Measurements from ENCODE around the gene CTSH.

CTSH gene

GRCh38 chr15:78944669-78945407 is at the start of gene CTSH:
TSS of gene CTSH (minus strand) at chr15:78945046. CDS start at chr15:78944981, 65 bp downstream.
- H3K9ac ChIP-seq (ENCODE audit: low read length in 5 of 5) = peak within 1 kb of the TSS; percentile 16 to 74 (median 57)
- no peaks in the 10 kb centered on the region for H3K9me3 ChIP-seq (ENCODE audit: control insufficient read depth in 5 of 5, low read length in 5 of 5)
- H3K36me3 ChIP-seq (ENCODE audit: control insufficient read depth in 5 of 5, insufficient read depth in 5 of 5, low read length in 5 of 5) = no peaks in the 10 kb centered on the region
- H3K27ac ChIP-seq (ENCODE audit: low read depth, low read length) = no peak within 1 kb of the TSS
- H3K27me3 ChIP-seq (ENCODE audit: control insufficient read depth in 5 of 5, insufficient read depth in 4 of 5, low read length in 5 of 5) = peaks cover 0 to 3% (median 0%) of the 10 kb centered on the region in 5 donors
- peaks cover 1 to 25% (median 17%) of the 10 kb centered on the region in 5 donors for H3K4me1 ChIP-seq (ENCODE audit: control insufficient read depth in 5 of 5, insufficient read depth in 5 of 5, low read length in 5 of 5)
- peak within 1 kb of the TSS; percentile 61 to 78 (median 73) for H3K4me3 ChIP-seq (ENCODE audit: low read depth in 1 of 5, low read length in 5 of 5)

DNA sequence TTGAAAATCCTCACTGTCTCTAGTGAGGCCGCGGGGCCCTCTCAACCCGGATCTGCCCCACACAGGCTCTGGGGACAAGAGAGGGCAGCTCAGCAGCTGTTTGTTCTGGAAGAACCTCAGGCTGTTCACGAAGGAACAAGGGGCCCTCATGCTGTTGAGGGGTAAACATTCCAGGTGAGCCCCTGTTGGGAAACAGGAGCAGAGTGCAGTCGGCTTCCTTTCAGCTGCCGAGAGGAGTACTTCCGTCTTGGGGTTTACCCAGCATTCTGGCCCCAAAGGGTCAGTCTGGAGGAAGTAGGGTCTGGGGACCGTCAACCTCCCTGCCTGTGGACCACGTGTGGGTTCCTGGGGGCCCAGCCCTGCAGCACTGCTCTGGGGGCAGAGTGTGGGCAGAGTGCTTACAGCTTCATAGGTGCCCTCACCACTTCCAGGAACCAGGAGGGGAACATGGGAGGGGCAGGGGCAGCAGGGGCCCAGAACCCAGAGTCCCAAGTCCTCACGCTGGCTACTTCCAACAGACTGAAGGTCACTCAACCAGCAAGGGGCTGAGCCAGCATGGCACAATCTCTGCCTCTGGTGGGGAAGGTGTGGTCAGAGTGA is 49.2 kb upstream of the CTSH start:
- Histone ChIP-seq H3K4me3 (ENCODE audit: low read depth in 1 of 5, low read length in 5 of 5) (no peak overlapping the region), H3K9ac (ENCODE audit: low read length in 5 of 5) (no peak overlapping the region), H3K27ac (ENCODE audit: low read depth, low read length) (no peak overlapping the region), H3K27me3 (ENCODE audit: control insufficient read depth in 5 of 5, insufficient read depth in 4 of 5, low read length in 5 of 5) (peaks cover 0 to 13% (median 0%) of the 10 kb centered on the region in 5 donors), H3K9me3 (ENCODE audit: control insufficient read depth in 5 of 5, low read length in 5 of 5) (no peaks in the 10 kb centered on the region), H3K4me1 (ENCODE audit: control insufficient read depth in 5 of 5, insufficient read depth in 5 of 5, low read length in 5 of 5) (peaks cover 2 to 33% (median 9%) of the 10 kb centered on the region in 5 donors), H3K36me3 (ENCODE audit: control insufficient read depth in 5 of 5, insufficient read depth in 5 of 5, low read length in 5 of 5) (no peaks in the 10 kb centered on the region)

- Histone ChIP-seq H3K9ac (ENCODE audit: low read length in 5 of 5) (no peak overlapping the region), H3K4me1 (ENCODE audit: control insufficient read depth in 5 of 5, insufficient read depth in 5 of 5, low read length in 5 of 5) (peaks cover 3 to 38% (median 12%) of the 10 kb centered on the region in 5 donors), H3K36me3 (ENCODE audit: control insufficient read depth in 5 of 5, insufficient read depth in 5 of 5, low read length in 5 of 5) (no peaks in the 10 kb centered on the region), H3K27me3 (ENCODE audit: control insufficient read depth in 5 of 5, insufficient read depth in 4 of 5, low read length in 5 of 5) (peaks cover 0 to 13% (median 0%) of the 10 kb centered on the region in 5 donors), H3K27ac (ENCODE audit: low read depth, low read length) (no peak overlapping the region), H3K4me3 (ENCODE audit: low read depth in 1 of 5, low read length in 5 of 5) (no peak overlapping the region), H3K9me3 (ENCODE audit: control insufficient read depth in 5 of 5, low read length in 5 of 5) (no peaks in the 10 kb centered on the region)
These were observed 48.5 kb upstream of the CTSH start for GRCh38 chr15:78993257-78993930.

DNA sequence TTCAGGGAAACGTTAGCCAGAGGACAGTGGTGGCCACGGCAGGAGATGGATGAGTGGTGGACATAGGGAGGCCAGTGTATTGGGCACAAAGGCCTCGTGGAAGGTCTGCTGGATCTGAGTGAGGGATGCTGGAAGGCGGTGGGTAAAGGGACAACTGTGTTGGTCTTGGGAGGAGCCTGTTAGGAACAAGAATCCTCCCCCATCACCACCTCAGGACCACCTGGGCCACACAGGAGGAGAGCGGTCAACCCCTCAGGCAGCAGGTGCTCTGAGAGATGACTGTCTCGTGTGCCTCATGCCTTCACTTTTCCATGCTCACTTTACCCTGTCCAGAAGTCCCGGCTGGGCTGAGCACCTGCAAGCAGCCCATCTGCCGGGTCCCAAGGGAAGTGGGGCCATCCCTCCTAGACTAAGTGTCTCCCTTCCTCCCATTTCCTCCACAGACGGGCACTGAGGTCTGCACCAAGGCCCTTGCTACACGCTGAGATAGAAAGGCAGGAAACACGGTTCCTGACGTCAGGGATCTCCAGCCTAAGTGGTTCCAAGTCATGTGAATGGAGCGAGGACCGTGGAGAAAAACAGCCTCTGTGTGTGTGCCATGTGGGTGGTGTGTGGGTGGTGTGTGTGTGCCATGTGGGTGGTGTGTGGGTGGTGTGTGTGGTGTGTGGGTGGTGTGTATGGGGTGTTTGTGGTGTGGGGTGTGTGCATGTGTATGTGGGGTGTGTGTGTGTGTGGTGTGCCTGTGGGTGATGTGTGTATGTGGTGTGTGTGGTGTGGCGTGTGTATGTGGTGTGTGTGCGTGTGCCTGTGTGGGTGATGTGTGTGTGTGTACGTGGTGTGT is 47.8 kb upstream of the CTSH start:
- H3K4me1 ChIP-seq (ENCODE audit: control insufficient read depth in 5 of 5, insufficient read depth in 5 of 5, low read length in 5 of 5) = peaks cover 3 to 44% (median 12%) of the 10 kb centered on the region in 5 donors
- H3K4me3 ChIP-seq (ENCODE audit: low read depth in 1 of 5, low read length in 5 of 5) = no peak overlapping the region
- no peaks in the 10 kb centered on the region for H3K36me3 ChIP-seq (ENCODE audit: control insufficient read depth in 5 of 5, insufficient read depth in 5 of 5, low read length in 5 of 5)
- no peaks in the 10 kb centered on the region for H3K9me3 ChIP-seq (ENCODE audit: control insufficient read depth in 5 of 5, low read length in 5 of 5)
- H3K27ac ChIP-seq (ENCODE audit: low read depth, low read length) = no peak overlapping the region
- H3K9ac ChIP-seq (ENCODE audit: low read length in 5 of 5) = no peak overlapping the region
- peaks cover 0 to 13% (median 0%) of the 10 kb centered on the region in 5 donors for H3K27me3 ChIP-seq (ENCODE audit: control insufficient read depth in 5 of 5, insufficient read depth in 4 of 5, low read length in 5 of 5)

DNA sequence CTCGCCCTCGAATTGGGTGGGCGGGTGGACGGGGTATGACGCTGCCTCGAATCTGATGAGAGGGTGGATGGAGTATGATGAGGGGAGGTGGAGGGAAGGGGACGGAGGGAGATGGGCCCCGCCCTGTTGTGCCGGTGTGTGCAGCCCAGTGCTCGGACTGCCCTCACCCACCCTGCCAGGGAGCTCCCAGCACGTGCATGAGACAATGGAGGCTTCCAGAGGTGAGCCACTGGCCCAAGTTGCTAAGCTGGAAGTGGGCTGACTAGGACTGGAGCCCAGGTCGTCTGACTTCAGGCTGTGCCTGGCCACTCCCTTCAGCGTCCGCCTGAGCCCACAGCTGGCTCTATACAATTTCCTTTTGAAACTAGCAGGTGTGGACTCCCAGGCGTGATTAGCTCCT is 47.0 kb upstream of the CTSH start:
- Histone ChIP-seq H3K4me1 (ENCODE audit: control insufficient read depth in 5 of 5, insufficient read depth in 5 of 5, low read length in 5 of 5) (peaks cover 3 to 44% (median 12%) of the 10 kb centered on the region in 5 donors), H3K27ac (ENCODE audit: low read depth, low read length) (no peak overlapping the region), H3K36me3 (ENCODE audit: control insufficient read depth in 5 of 5, insufficient read depth in 5 of 5, low read length in 5 of 5) (no peaks in the 10 kb centered on the region), H3K9me3 (ENCODE audit: control insufficient read depth in 5 of 5, low read length in 5 of 5) (no peaks in the 10 kb centered on the region), H3K9ac (ENCODE audit: low read length in 5 of 5) (no peak overlapping the region), H3K4me3 (ENCODE audit: low read depth in 1 of 5, low read length in 5 of 5) (no peak overlapping the region), H3K27me3 (ENCODE audit: control insufficient read depth in 5 of 5, insufficient read depth in 4 of 5, low read length in 5 of 5) (peaks cover 0 to 13% (median 0%) of the 10 kb centered on the region in 5 donors)

DNA sequence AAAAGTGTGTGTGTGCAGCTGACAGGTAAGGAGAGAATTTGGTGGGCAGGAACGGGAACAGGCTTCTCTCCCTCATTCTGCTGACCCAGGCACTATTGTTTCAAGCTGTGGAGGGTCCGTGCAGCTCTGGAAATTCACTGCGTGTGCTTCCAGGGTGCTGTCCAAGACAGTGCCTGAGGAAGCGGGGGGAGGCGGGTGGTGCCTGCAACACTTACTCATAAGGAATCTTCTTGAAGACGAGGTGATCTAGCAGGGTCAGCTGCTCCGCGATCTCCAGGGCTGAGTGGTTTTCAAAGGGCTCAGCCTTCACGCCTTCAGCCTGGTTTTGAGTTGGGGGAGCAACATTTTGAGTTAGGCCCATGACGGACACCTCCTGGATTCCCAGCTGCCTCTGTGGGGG is 46.6 kb upstream of the CTSH start:
- H3K9me3 ChIP-seq (ENCODE audit: control insufficient read depth in 5 of 5, low read length in 5 of 5) = no peaks in the 10 kb centered on the region
- no peak overlapping the region for H3K4me3 ChIP-seq (ENCODE audit: low read depth in 1 of 5, low read length in 5 of 5)
- no peak overlapping the region for H3K27ac ChIP-seq (ENCODE audit: low read depth, low read length)
- H3K27me3 ChIP-seq (ENCODE audit: control insufficient read depth in 5 of 5, insufficient read depth in 4 of 5, low read length in 5 of 5) = peaks cover 0 to 13% (median 0%) of the 10 kb centered on the region in 5 donors
- no peaks in the 10 kb centered on the region for H3K36me3 ChIP-seq (ENCODE audit: control insufficient read depth in 5 of 5, insufficient read depth in 5 of 5, low read length in 5 of 5)
- peaks cover 3 to 44% (median 12%) of the 10 kb centered on the region in 5 donors for H3K4me1 ChIP-seq (ENCODE audit: control insufficient read depth in 5 of 5, insufficient read depth in 5 of 5, low read length in 5 of 5)
- no peak overlapping the region for H3K9ac ChIP-seq (ENCODE audit: low read length in 5 of 5)

- Histone ChIP-seq H3K9me3 (ENCODE audit: control insufficient read depth in 5 of 5, low read length in 5 of 5) (no peaks in the 10 kb centered on the region), H3K4me1 (ENCODE audit: control insufficient read depth in 5 of 5, insufficient read depth in 5 of 5, low read length in 5 of 5) (peaks cover 3 to 40% (median 12%) of the 10 kb centered on the region in 5 donors), H3K9ac (ENCODE audit: low read length in 5 of 5) (no peak overlapping the region), H3K27ac (ENCODE audit: low read depth, low read length) (no peak overlapping the region), H3K36me3 (ENCODE audit: control insufficient read depth in 5 of 5, insufficient read depth in 5 of 5, low read length in 5 of 5) (no peaks in the 10 kb centered on the region), H3K27me3 (ENCODE audit: control insufficient read depth in 5 of 5, insufficient read depth in 4 of 5, low read length in 5 of 5) (peaks cover 0 to 13% (median 0%) of the 10 kb centered on the region in 5 donors), H3K4me3 (ENCODE audit: low read depth in 1 of 5, low read length in 5 of 5) (no peak overlapping the region)
These were observed 45.4 kb upstream of the CTSH start for GRCh38 chr15:78990278-78990677.

DNA sequence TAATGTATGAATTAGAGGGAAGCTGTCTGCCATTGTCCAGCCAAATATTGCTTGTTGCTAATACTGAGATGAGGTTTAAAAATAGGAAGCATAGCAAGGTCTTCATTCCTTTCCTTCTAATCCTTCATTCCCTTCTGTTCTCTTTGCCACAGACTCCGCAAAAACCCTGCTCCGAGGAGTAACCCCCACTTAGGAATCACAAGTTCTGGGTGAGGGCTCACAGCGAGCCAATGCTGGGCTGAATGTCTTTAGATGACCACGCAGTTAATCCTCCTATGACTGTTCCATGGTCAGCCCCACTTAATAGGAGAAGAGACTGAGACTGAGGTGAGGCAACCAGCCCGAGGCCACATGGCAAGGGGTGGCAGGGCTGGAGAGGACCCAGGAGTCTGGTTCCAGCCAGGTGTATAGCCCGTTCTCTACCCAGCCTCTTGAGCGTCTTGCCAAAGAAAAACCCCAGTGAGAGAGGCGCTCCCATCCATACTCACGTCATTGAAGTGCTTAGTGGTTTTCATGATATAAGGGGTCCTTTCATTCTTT is 44.9 kb upstream of the CTSH start:
- Histone ChIP-seq H3K9me3 (ENCODE audit: control insufficient read depth in 5 of 5, low read length in 5 of 5) (no peaks in the 10 kb centered on the region), H3K27me3 (ENCODE audit: control insufficient read depth in 5 of 5, insufficient read depth in 4 of 5, low read length in 5 of 5) (peaks cover 0 to 13% (median 0%) of the 10 kb centered on the region in 5 donors), H3K4me3 (ENCODE audit: low read depth in 1 of 5, low read length in 5 of 5) (no peak overlapping the region), H3K36me3 (ENCODE audit: control insufficient read depth in 5 of 5, insufficient read depth in 5 of 5, low read length in 5 of 5) (no peaks in the 10 kb centered on the region), H3K27ac (ENCODE audit: low read depth, low read length) (no peak overlapping the region), H3K4me1 (ENCODE audit: control insufficient read depth in 5 of 5, insufficient read depth in 5 of 5, low read length in 5 of 5) (peaks cover 3 to 40% (median 12%) of the 10 kb centered on the region in 5 donors), H3K9ac (ENCODE audit: low read length in 5 of 5) (no peak overlapping the region)

GRCh38 chr15:78988361-78988911 is 43.6 kb upstream of the CTSH start:
- no peak overlapping the region for H3K4me3 ChIP-seq (ENCODE audit: low read depth in 1 of 5, low read length in 5 of 5)
- H3K4me1 ChIP-seq (ENCODE audit: control insufficient read depth in 5 of 5, insufficient read depth in 5 of 5, low read length in 5 of 5) = peaks cover 3 to 44% (median 16%) of the 10 kb centered on the region in 5 donors
- H3K36me3 ChIP-seq (ENCODE audit: control insufficient read depth in 5 of 5, insufficient read depth in 5 of 5, low read length in 5 of 5) = no peaks in the 10 kb centered on the region
- H3K27me3 ChIP-seq (ENCODE audit: control insufficient read depth in 5 of 5, insufficient read depth in 4 of 5, low read length in 5 of 5) = peaks cover 0 to 15% (median 0%) of the 10 kb centered on the region in 5 donors
- peak overlapping the region; percentile 18 for H3K27ac ChIP-seq (ENCODE audit: low read depth, low read length)
- H3K9me3 ChIP-seq (ENCODE audit: control insufficient read depth in 5 of 5, low read length in 5 of 5) = no peaks in the 10 kb centered on the region
- H3K9ac ChIP-seq (ENCODE audit: low read length in 5 of 5) = no peak overlapping the region

Measured in subcutaneous abdominal adipose tissue (tissue), 5 donors.